Skeletal muscle tissue (tissue), 4 donors: ENCODE measurements around the gene SLC39A1. TPM values are rescaled to one million over a fixed set of nuclear protein-coding genes. Genes with fewer than 3 reads are reported as not detected.
A peak's percentile ranks its signal among the peaks of the same experiment; 100 is the strongest.

Experiments
- H3K27ac ChIP-seq: one replicate; pipeline ENCODE4 v1.7.0; 2013; ENCODE audit warnings: mild to moderate bottlenecking, low read depth, low read length, inconsistent platforms
- H3K27me3 ChIP-seq, 3 donors: one replicate each; pipeline ENCODE4 v1.7.0; 2013; ENCODE audit warnings: low read length in 3 of 3; ENCODE audit not compliant: control insufficient read depth in 3 of 3, insufficient read depth in 3 of 3
- H3K36me3 ChIP-seq, 3 donors: one replicate each; pipeline ENCODE4 v1.7.0; 2013; ENCODE audit warnings: low read length in 3 of 3; ENCODE audit not compliant: control insufficient read depth in 3 of 3, insufficient read depth in 3 of 3
- H3K4me1 ChIP-seq, 3 donors: one replicate each; pipeline ENCODE4 v1.7.0; 2013; ENCODE audit warnings: low read length in 3 of 3, mild to moderate bottlenecking in 3 of 3; ENCODE audit not compliant: control insufficient read depth in 3 of 3, insufficient read depth in 3 of 3
- H3K4me3 ChIP-seq, 3 donors: one replicate each; pipeline ENCODE4 v1.7.0; 2013; ENCODE audit warnings: low read length in 3 of 3
- H3K9ac ChIP-seq, 3 donors: one replicate each; pipeline ENCODE4 v1.7.0; 2013; ENCODE audit warnings: low read length in 3 of 3, mild to moderate bottlenecking in 3 of 3, moderate library complexity in 2 of 3, low read depth in 1 of 3
- H3K9me3 ChIP-seq, 3 donors: one replicate each; pipeline ENCODE4 v1.7.0; 2013; ENCODE audit warnings: low read length in 3 of 3; ENCODE audit not compliant: control insufficient read depth in 3 of 3
- total RNA-seq: library from RNA; depleted of rRNA; stranded (reverse); fragments of >200 nt; gene quantifications from one replicate; pipeline ENCODE4 v1.2.3, GENCODE V29; 2014
- donor health status: Osteomylitis.

The SLC39A1 gene
- total RNA-seq, 1 donor from 2014 or later = 40.2 TPM

- peak overlapping the region; percentile 93 to 96 (median 95) for H3K9ac ChIP-seq
- peak overlapping the region; percentile 97 for H3K27ac ChIP-seq
- peaks cover 27 to 44% (median 36%) of the 10 kb centered on the region in 3 donors for H3K4me1 ChIP-seq
- H3K4me3 ChIP-seq = peak overlapping the region; percentile 84 to 91 (median 87)
- H3K36me3 ChIP-seq = peaks cover 48 to 52% (median 50%) of the 10 kb centered on the region in 3 donors
- H3K9me3 ChIP-seq = no peaks in the 10 kb centered on the region
- no peaks in the 10 kb centered on the region for H3K27me3 ChIP-seq
Observed at GRCh38 chr1:153944827-153945117, 18.6 kb downstream of the SLC39A1 start.

GRCh38 chr1:153944005-153944826 is 19.1 kb downstream of the SLC39A1 start:
- Histone ChIP-seq H3K4me3 (peak overlapping the region; percentile 84 to 91 (median 87)), H3K4me1 (peaks cover 27 to 44% (median 36%) of the 10 kb centered on the region in 3 donors), H3K36me3 (peaks cover 48 to 56% (median 56%) of the 10 kb centered on the region in 3 donors), H3K9ac (peak overlapping the region; percentile 93 to 96 (median 95)), H3K9me3 (no peaks in the 10 kb centered on the region), H3K27ac (peak overlapping the region; percentile 97), H3K27me3 (no peaks in the 10 kb centered on the region)

- Histone ChIP-seq H3K27ac (no peak overlapping the region), H3K36me3 (peaks cover 42 to 48% (median 47%) of the 10 kb centered on the region in 3 donors), H3K4me1 (peaks cover 27 to 44% (median 36%) of the 10 kb centered on the region in 3 donors), H3K9me3 (no peaks in the 10 kb centered on the region), H3K4me3 (peak overlapping the region in 1 of 3 donors; percentile 13), H3K27me3 (no peaks in the 10 kb centered on the region), H3K9ac (peak overlapping the region in 1 of 3 donors; percentile 45)
Observed at GRCh38 chr1:153942766-153943549, 20.4 kb downstream of the SLC39A1 start.

GRCh38 chr1:153941826-153942725 is 21.3 kb downstream of the SLC39A1 start:
- H3K4me3 ChIP-seq = no peak overlapping the region
- no peaks in the 10 kb centered on the region for H3K9me3 ChIP-seq
- H3K27ac ChIP-seq = no peak overlapping the region
- H3K36me3 ChIP-seq = peaks cover 49 to 50% (median 49%) of the 10 kb centered on the region in 3 donors
- H3K4me1 ChIP-seq = peaks cover 25 to 40% (median 33%) of the 10 kb centered on the region in 3 donors
- H3K9ac ChIP-seq = no peak overlapping the region
- no peaks in the 10 kb centered on the region for H3K27me3 ChIP-seq

- no peak overlapping the region for H3K9ac ChIP-seq
- no peaks in the 10 kb centered on the region for H3K27me3 ChIP-seq
- peaks cover 20 to 33% (median 28%) of the 10 kb centered on the region in 3 donors for H3K4me1 ChIP-seq
- no peaks in the 10 kb centered on the region for H3K9me3 ChIP-seq
- no peak overlapping the region for H3K4me3 ChIP-seq
- no peak overlapping the region for H3K27ac ChIP-seq
- H3K36me3 ChIP-seq = peaks cover 62 to 63% (median 62%) of the 10 kb centered on the region in 3 donors
Observed at GRCh38 chr1:153940756-153941155, 22.6 kb downstream of the SLC39A1 start.

GRCh38 chr1:153939476-153939875 is 23.9 kb downstream of the SLC39A1 start:
- Histone ChIP-seq H3K4me3 (no peak overlapping the region), H3K27me3 (no peaks in the 10 kb centered on the region), H3K9ac (no peak overlapping the region), H3K9me3 (no peaks in the 10 kb centered on the region), H3K27ac (no peak overlapping the region), H3K4me1 (peaks cover 7 to 20% (median 17%) of the 10 kb centered on the region in 3 donors), H3K36me3 (peaks cover 72 to 74% (median 74%) of the 10 kb centered on the region in 3 donors)

GRCh38 chr1:153938996-153939395 is 24.3 kb downstream of the SLC39A1 start:
- H3K4me1 ChIP-seq = peaks cover 4 to 15% (median 12%) of the 10 kb centered on the region in 3 donors
- no peaks in the 10 kb centered on the region for H3K27me3 ChIP-seq
- no peak overlapping the region for H3K9ac ChIP-seq
- peaks cover 74 to 76% (median 75%) of the 10 kb centered on the region in 3 donors for H3K36me3 ChIP-seq
- no peak overlapping the region for H3K27ac ChIP-seq
- no peak overlapping the region for H3K4me3 ChIP-seq
- H3K9me3 ChIP-seq = no peaks in the 10 kb centered on the region

GRCh38 chr1:153937331-153937730 is 26.0 kb downstream of the SLC39A1 start:
- Histone ChIP-seq H3K9me3 (no peaks in the 10 kb centered on the region), H3K9ac (no peak overlapping the region), H3K36me3 (peaks cover 74 to 82% (median 78%) of the 10 kb centered on the region in 3 donors), H3K27ac (no peak overlapping the region), H3K27me3 (no peaks in the 10 kb centered on the region), H3K4me3 (no peak overlapping the region), H3K4me1 (peaks cover 0 to under 1% (median 0%) of the 10 kb centered on the region in 3 donors)

- Histone ChIP-seq H3K9ac (no peak overlapping the region), H3K36me3 (peaks cover 72 to 79% (median 78%) of the 10 kb centered on the region in 3 donors), H3K4me3 (no peak overlapping the region), H3K9me3 (no peaks in the 10 kb centered on the region), H3K4me1 (no peaks in the 10 kb centered on the region), H3K27ac (no peak overlapping the region), H3K27me3 (no peaks in the 10 kb centered on the region)
Observed at GRCh38 chr1:153936011-153936802, 27.1 kb downstream of the SLC39A1 start.
